HG03060 (cell line): ENCODE measurements around the gene PREP.
"Not testable (repeated sequence)": the region's sequence is repeated elsewhere in the genome, so short reads cannot be mapped to it uniquely, and the experiment has no call there.

Experiments used
- ATAC-seq: cut with Tn5 transposase; IDR thresholded peaks from one replicate; pipeline ENCODE4 v1.9.1; 2021; ENCODE audit warnings: low read depth, moderate number of reproducible peaks; ENCODE audit not compliant: unreplicated experiment

Gene PREP

GRCh38 chr6:105276374-105276773 lies 126.5 kb downstream of the PREP start:
- no peak for ATAC-seq

- ATAC-seq: no peak
These were observed 127.3 kb downstream of the PREP start for GRCh38 chr6:105275542-105275941.

GRCh38 chr6:105274678-105275077 lies 128.2 kb downstream of the PREP start:
- ATAC-seq: no peak

- ATAC-seq: no peak
These were observed 129.3 kb downstream of the PREP start for GRCh38 chr6:105273589-105273988.

GRCh38 chr6:105272786-105273185 lies 130.1 kb downstream of the PREP start:
- ATAC-seq: no peak

GRCh38 chr6:105270511-105270910 lies 132.4 kb downstream of the PREP start:
- no peak for ATAC-seq

- ATAC-seq: no peak
These were observed 133.5 kb downstream of the PREP start for GRCh38 chr6:105269390-105269789.

GRCh38 chr6:105263685-105264610 lies 138.9 kb downstream of the PREP start:
- ATAC-seq: no peak

GRCh38 chr6:105259913-105260889 lies 142.7 kb downstream of the PREP start:
- no peak for ATAC-seq

- ATAC-seq: no peak
These were observed 144.1 kb downstream of the PREP start for GRCh38 chr6:105258816-105259215.

- no peak for ATAC-seq
These were observed 145.5 kb downstream of the PREP start for GRCh38 chr6:105257340-105257739.

- no peak for ATAC-seq
These were observed 146.3 kb downstream of the PREP start for GRCh38 chr6:105256619-105257018.

- no peak for ATAC-seq
These were observed 149.1 kb downstream of the PREP start for GRCh38 chr6:105253787-105254186.

GRCh38 chr6:105251689-105252088 lies 151.2 kb downstream of the PREP start:
- no peak for ATAC-seq

GRCh38 chr6:105250533-105250932 lies 152.3 kb downstream of the PREP start:
- no peak for ATAC-seq

GRCh38 chr6:105243487-105243886 lies 159.4 kb downstream of the PREP start:
- ATAC-seq: no peak

- no peak for ATAC-seq
These were observed 167.7 kb downstream of the PREP start for GRCh38 chr6:105235155-105235554.

- ATAC-seq: not testable (repeated sequence)
These were observed 171.1 kb downstream of the PREP start for GRCh38 chr6:105231771-105232170.
